GM13977 (cell line): ENCODE data around the gene ORC2.
"Not testable (repeated sequence)": the region's sequence is repeated elsewhere in the genome, so short reads cannot be mapped to it uniquely, and the experiment has no call there.

Experiments
- DNase-seq: peaks from one replicate; pipeline ENCODE4 v3.0.0; 2012; ENCODE audit warnings: low spot score
- CTCF ChIP-seq: IDR thresholded peaks from 2 replicates; pipeline ENCODE4 v1.5.1; 2012; ENCODE audit warnings: mild to moderate bottlenecking, control low read depth; ENCODE audit not compliant: insufficient read depth; ENCODE audit errors: extremely low read depth, missing control alignments
- in situ Hi-C: fragments of 300-500 bp; cut with MboI; formaldehyde crosslinking; loops from one replicate; pipeline ENCODE4 v1.12.0; 2022; ENCODE audit warnings: low sequenced_read_pairs, low pct_unique_long_range_greater_than_20kb, mixed read lengths, inconsistent platforms; ENCODE audit not compliant: unreplicated experiment

Gene ORC2

DNA sequence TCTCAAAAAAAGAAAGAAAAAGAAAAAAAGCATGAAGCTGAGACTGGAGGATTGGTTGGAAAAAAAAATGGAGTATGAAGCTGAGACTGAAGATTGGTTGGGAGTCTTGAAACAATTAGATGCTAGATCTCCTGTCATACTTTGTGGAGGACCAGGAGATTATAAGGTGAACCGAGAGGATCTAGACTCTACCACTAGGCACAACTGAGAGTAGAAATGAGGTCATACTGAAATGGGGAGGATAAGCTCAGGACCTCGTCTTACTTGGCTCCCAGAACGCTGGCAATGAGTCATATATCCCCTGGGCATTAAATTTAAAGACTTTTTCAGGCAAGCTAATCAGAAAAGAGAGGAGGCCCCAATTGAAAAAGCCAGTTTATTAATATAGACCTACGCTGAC, 3.3 kb upstream of the ORC2 start:
- in situ Hi-C loops: no loop called here
- TF ChIP-seq CTCF: no peak
- DNase-seq: peak; percentile 44

DNA sequence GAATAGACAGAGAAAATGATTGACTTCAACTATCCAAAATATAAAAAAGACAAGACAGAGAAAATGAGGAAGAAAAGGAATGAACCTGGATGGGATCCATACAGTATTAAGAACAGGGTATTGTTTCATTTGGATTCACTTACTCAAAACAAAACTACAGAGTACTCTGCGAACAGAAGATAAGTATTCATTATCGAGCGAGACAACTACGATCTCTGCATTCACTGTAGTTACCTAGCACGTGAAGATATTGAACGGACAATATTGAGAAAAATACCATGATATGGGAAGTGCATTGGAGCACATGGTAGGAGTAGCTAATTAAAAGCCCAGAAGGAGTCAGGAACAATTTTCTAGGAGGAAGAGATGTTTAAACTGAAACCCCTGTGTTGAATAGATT, 1.0 kb upstream of the ORC2 start:
- TF ChIP-seq CTCF: no peak
- DNase-seq: no peak
- in situ Hi-C loops: no loop called here

DNA sequence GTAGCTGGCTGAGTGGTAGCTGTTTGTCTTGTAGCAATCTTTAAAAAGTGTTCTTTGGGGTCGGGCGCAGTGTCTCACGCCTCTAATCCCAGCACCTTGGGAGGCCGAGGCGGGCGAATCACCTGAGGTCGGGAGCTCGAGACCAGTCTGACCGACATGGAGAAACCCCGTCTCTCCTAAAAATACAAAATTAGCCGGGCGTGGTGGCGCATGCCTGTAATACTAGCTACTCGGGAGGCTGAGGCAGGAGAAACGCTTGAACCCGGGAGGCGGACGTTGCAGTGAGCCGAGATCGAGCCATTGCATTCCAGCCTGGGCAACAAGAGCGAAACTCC, 425 bp upstream of the ORC2 start:
- DNase-seq, in situ Hi-C loops: not testable (repeated sequence)

DNA sequence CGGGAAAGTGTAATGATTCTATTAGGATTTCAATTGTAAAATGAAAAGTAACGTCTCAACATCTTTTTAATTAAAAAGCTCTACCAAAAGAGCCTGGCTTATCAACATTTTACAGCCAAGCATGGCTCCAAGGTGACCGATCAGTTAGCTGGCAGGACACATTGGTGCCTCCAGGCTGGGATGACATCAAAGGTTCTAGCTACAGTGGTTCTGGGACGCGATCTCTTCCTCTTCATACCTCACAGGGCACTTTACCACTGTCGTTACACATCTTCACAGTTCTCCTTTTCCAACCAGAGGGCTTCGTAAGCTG, 693 bp downstream of the ORC2 start:
- no peak for TF ChIP-seq CTCF
- DNase-seq: no peak
- in situ Hi-C loops: no loop called here

DNA sequence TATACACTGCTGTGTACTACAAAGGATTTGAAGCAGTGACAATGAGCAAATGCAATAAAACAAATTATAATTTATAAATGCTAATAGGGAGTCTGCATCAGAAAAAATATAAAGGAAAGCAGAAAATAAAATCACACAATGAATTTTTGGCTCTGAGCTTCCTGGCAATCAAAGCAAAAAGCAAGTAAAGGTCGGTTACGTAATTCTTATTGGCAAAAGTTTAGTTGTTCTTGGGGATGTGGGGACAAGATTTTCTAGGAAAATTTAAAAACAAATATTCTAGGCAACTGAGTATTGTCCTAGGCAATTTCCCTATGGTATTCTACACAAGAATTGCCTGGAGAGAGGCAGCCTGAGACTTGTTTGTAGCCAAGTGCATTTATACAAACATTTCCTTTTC, 1.8 kb downstream of the ORC2 start:
- in situ Hi-C loops: no loop called here
- DNase-seq: no peak
- TF ChIP-seq CTCF: no peak

- in situ Hi-C loops: no loop called here
- no peak for TF ChIP-seq CTCF
- DNase-seq: no peak
These were observed 13.1 kb downstream of the ORC2 start for GRCh38 chr2:200950378-200950777.

DNA sequence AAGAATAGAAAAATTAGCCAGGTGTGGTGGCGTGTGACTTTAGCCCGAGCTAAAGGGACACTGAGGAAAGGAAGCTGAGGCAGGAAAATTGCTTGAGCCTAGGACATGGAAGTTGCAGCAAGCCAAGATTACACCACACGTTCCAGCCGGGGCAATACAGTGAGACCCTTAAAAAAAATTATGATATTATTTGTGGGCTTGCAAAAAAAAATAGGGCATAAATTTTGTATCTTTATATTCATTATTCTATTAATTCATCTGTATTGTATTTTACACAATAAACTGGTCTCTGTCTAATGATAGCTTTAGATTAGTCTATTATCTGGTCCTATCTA, 18.1 kb downstream of the ORC2 start:
- in situ Hi-C loops: no loop called here
- no peak for TF ChIP-seq CTCF
- no peak for DNase-seq
